Sigmoid colon (tissue), 7 donors: ENCODE data around the gene RARRES2. TPM values are rescaled to one million over a fixed set of nuclear protein-coding genes. Genes with fewer than 3 reads are reported as not detected.

ENCODE experiments used
- DNase-seq: peaks from one replicate; pipeline ENCODE4 v3.0.0-alpha.2; 2019
- H3K27ac ChIP-seq, 4 donors: fragments of 200-600 bp; sonication (generic); one replicate each; pipeline ENCODE4 v1.5.1; 2016 to 2019; ENCODE audit warnings: mild to moderate bottlenecking in 1 of 4
- H3K27me3 ChIP-seq, 3 donors: fragments of 200-600 bp; sonication (generic); one replicate each; pipeline ENCODE4 v1.5.1; 2019; ENCODE audit warnings: mild to moderate bottlenecking in 1 of 3
- H3K36me3 ChIP-seq, 4 donors: fragments of 200-600 bp; sonication (generic); one replicate each; pipeline ENCODE4 v1.5.1; 2016 to 2019
- H3K4me1 ChIP-seq, 4 donors: fragments of 200-600 bp; sonication (generic); one replicate each; pipeline ENCODE4 v1.5.1; 2017 to 2019
- H3K4me3 ChIP-seq, 4 donors: fragments of 200-600 bp; sonication (generic); one replicate each; pipeline ENCODE4 v1.5.1; 2017 to 2019; ENCODE audit warnings: mild to moderate bottlenecking in 2 of 4, moderate library complexity in 1 of 4
- H3K9me3 ChIP-seq, 4 donors: fragments of 200-600 bp in 3 of 4; sonication (generic) in 3 of 4; one replicate each; pipeline versions ENCODE4 v1.5.1 to v1.6.1; 2013 to 2019
- EP300 ChIP-seq, 4 donors: sonication (generic); formaldehyde crosslinking; IDR thresholded peaks; one replicate each; pipeline ENCODE4 v1.6.1; 2017; ENCODE audit warnings: antibody characterized with exemption in 4 of 4
- POLR2A ChIP-seq, 2 donors: fragments of 450-650 bp; IDR thresholded peaks; one replicate each; pipeline ENCODE4 v1.6.1; 2016; ENCODE audit warnings: antibody characterized with exemption in 2 of 2, mild to moderate bottlenecking in 2 of 2, moderate library complexity in 2 of 2
- POLR2AphosphoS5 ChIP-seq, 4 donors: sonication (generic); formaldehyde crosslinking; IDR thresholded peaks; one replicate each; pipeline ENCODE4 v1.6.1; 2017; ENCODE audit warnings: antibody characterized with exemption in 4 of 4
- WGBS, 2 donors: extraction: QIAGEN DNeasy Blood & Tissue Kit; methylation state at CpG; one replicate each; pipeline ENCODE4 v1.1.7; 2013; 5-methylcytosine and 5-hydroxymethylcytosine counted together
- intact Hi-C: fragments of 100-400 bp; cut with DNase I; formaldehyde crosslinking; loops from one replicate; pipeline ENCODE4 v1.15.1; 2023
- polyA plus RNA-seq, 3 donors: library from polyadenylated mRNA; stranded (reverse); fragments of 200-250 nt; gene quantifications; one replicate each; pipeline ENCODE4 v1.2.3, GENCODE V29; 2013
- total RNA-seq, 4 donors: library from RNA; depleted of rRNA; stranded (reverse); fragments of >200 nt; gene quantifications; one replicate each; pipeline ENCODE4 v1.1.0, GENCODE V29; 2016
- TF ChIP-seq, protein P1 (sequence below), 4 experiments: fragments of 450-650 bp in 3 of 4; fragments of 200-600 bp in 1 of 4; IDR thresholded peaks; one replicate each; pipeline ENCODE4 v1.5.1; 2016 to 2019; ENCODE audit warnings: antibody characterized with exemption in 4 of 4, mild to moderate bottlenecking in 3 of 4, moderate library complexity in 2 of 4
- donor health status: healthy with polysubstance abuse.
- donor health status: Bipolar disorder and iron deficiency.
- donor health status: healthy.

Gene RARRES2
- total and polyA plus RNA-seq, 7 donors = 28.9 to 447 (median 289) TPM

DNA sequence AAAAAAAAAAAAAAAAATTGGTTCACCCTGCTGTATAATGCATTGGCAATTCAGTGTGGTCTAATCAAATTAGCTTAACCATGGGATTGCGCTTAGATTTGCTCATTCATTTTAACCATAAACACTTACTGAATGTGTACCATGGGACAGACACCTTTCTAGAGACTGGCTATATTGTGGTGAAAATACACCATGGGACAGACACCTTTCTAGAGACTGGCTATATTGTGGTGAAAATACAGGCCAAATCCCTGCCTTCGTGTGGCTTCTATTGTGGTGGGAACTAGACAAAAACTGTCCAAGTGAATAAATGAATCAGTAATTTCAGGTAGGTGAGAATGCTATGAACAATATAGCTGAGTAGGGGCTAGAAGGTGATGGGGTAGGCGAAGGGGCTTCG is 17.0 kb upstream of the RARRES2 start:
- Histone ChIP-seq H3K4me3 (no peak overlapping the region), H3K36me3 (no peaks in the 10 kb centered on the region), H3K27me3 (no peaks in the 10 kb centered on the region), H3K27ac (no peak overlapping the region), H3K4me1 (peaks cover 0 to 62% (median 21%) of the 10 kb centered on the region in 4 donors), H3K9me3 (no peaks in the 10 kb centered on the region)
- DNase-seq = peak; percentile 0
- TF ChIP-seq EP300 (IDR thresholded peaks at IDR 0.05) (no peak), POLR2AphosphoS5 (IDR thresholded peaks at IDR 0.05) (no peak), POLR2A (IDR thresholded peaks at IDR 0.05) (no peak)
- TF ChIP-seq, protein P1, sequence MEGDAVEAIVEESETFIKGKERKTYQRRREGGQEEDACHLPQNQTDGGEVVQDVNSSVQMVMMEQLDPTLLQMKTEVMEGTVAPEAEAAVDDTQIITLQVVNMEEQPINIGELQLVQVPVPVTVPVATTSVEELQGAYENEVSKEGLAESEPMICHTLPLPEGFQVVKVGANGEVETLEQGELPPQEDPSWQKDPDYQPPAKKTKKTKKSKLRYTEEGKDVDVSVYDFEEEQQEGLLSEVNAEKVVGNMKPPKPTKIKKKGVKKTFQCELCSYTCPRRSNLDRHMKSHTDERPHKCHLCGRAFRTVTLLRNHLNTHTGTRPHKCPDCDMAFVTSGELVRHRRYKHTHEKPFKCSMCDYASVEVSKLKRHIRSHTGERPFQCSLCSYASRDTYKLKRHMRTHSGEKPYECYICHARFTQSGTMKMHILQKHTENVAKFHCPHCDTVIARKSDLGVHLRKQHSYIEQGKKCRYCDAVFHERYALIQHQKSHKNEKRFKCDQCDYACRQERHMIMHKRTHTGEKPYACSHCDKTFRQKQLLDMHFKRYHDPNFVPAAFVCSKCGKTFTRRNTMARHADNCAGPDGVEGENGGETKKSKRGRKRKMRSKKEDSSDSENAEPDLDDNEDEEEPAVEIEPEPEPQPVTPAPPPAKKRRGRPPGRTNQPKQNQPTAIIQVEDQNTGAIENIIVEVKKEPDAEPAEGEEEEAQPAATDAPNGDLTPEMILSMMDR (IDR thresholded peaks at IDR 0.05) = no peak
- intact Hi-C loops = no loop called here
- WGBS, 2 donors = 93 to 96% methylated on average over 4 of the region's 4 CpGs

DNA sequence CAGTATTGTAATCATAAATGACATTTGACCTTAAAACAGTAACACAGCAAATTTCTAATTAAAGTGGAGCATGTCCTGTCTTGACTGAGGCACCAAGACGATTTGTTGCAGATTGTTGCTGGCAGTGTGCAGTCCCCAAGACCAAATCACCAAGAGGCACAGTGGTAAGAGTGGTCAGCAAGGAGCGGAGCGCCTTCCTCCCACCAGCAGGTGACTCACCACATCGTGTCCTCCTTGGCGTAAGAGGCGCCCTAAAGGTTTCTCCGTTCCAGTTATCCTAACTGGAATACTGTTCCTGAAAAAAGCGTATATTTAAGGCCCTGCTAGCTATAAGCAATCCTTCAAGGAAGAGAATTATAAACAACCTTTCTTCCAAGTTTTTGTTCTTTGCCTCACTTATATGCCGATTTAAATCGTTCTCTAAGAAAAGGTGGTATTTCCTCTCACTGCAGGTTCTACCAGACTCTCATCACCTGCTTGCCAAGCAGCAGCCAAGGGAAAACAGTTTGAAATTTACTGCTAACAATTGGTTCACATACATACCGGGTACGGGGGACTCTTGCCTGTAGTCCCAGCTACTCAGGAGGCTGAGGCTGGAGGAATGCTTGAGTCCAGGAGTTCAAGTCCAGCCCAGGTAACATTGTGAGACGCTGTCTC is 16.5 kb upstream of the RARRES2 start:
- Histone ChIP-seq H3K9me3 (no peaks in the 10 kb centered on the region), H3K27me3 (no peaks in the 10 kb centered on the region), H3K27ac (peak overlapping the region in 1 of 4 donors; percentile 35), H3K36me3 (no peaks in the 10 kb centered on the region), H3K4me1 (peaks cover 0 to 62% (median 21%) of the 10 kb centered on the region in 4 donors), H3K4me3 (no peak overlapping the region)
- TF ChIP-seq EP300 (IDR thresholded peaks at IDR 0.05) (no peak), POLR2A (IDR thresholded peaks at IDR 0.05) (no peak), POLR2AphosphoS5 (IDR thresholded peaks at IDR 0.05) (no peak)
- TF ChIP-seq, protein P1 (IDR thresholded peaks at IDR 0.05) = no peak
- peak; percentile 35 for DNase-seq
- intact Hi-C loops = no loop called here
- 73 to 85% methylated on average over 13 of the region's 13 CpGs for WGBS, 2 donors

DNA sequence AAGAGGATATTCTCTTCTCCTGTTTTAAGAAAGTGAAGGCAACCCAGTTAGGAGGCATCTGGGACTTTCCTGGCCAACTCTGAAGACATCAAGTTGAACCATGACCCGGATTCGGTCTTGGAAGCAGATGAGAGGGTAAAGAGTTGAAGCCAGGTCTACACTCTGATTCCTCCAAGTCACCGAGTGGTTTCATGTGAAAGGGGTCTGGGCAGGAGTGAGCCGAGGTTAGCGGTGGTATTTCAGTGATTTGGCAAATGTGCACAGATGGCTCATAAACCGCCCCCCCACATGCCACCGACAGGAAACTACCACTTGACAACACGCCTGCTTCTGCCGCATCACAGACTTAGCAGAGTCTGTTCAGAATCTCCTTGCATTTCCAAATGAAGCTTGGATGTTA is 15.8 kb upstream of the RARRES2 start:
- no peak overlapping the region for H3K4me3 ChIP-seq
- H3K9me3 ChIP-seq = no peaks in the 10 kb centered on the region
- TF ChIP-seq POLR2A (IDR thresholded peaks at IDR 0.05) (no peak), EP300 (IDR thresholded peaks at IDR 0.05) (no peak), POLR2AphosphoS5 (IDR thresholded peaks at IDR 0.05) (no peak)
- TF ChIP-seq, protein P1 (IDR thresholded peaks at IDR 0.05) = no peak
- intact Hi-C loops = no loop called here
- peaks cover 0 to 55% (median 21%) of the 10 kb centered on the region in 4 donors for H3K4me1 ChIP-seq
- WGBS, 2 donors = 32 to 64% methylated on average over 9 of the region's 9 CpGs
- peak; percentile 51 for DNase-seq
- H3K27me3 ChIP-seq = no peaks in the 10 kb centered on the region
- H3K27ac ChIP-seq = peak overlapping the region in 1 of 4 donors; percentile 35
- no peaks in the 10 kb centered on the region for H3K36me3 ChIP-seq

DNA sequence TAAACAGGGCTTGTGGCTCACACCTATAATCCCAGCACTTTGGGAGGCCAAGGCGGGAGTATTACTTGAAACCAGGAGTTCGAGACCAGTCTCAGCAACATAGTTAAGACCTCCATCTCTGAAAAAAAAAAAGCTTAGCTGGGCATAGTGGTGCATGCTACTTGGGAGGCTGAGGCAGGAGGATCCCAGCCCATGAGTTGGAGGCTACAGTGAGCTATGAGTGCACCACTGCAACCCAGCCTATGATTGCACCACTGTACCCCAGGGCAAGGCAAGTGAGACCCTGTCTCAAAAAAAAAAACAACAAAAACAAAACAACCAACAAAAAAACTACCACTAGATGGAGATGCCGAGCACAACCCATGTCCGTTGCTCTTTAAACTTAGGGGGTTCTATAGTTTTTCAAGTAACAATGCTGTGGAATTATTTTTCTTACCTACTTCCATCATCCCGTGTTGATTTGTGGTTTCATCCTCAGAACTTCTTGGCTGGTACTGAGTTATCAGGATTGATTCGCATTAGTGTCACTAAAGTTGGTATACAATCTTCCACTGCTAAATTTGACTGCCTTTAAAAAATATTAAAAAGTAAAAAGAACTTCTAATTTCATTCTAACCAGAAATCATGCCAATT is 15.0 kb upstream of the RARRES2 start:
- H3K4me3 ChIP-seq = no peak overlapping the region
- DNase-seq = peak; percentile 46
- intact Hi-C loops = no loop called here
- no peaks in the 10 kb centered on the region for H3K27me3 ChIP-seq
- TF ChIP-seq POLR2A (IDR thresholded peaks at IDR 0.05) (no peak), EP300 (IDR thresholded peaks at IDR 0.05) (no peak), POLR2AphosphoS5 (IDR thresholded peaks at IDR 0.05) (no peak)
- TF ChIP-seq, protein P1 (IDR thresholded peaks at IDR 0.05) = peak; percentile 19 to 50 (median 24)
- peak overlapping the region in 3 of 4 donors; percentile 48 to 74 (median 55) for H3K27ac ChIP-seq
- H3K36me3 ChIP-seq = no peaks in the 10 kb centered on the region
- 21 to 37% methylated on average over 6 of the region's 6 CpGs for WGBS, 2 donors
- no peaks in the 10 kb centered on the region for H3K9me3 ChIP-seq
- peaks cover 0 to 47% (median 14%) of the 10 kb centered on the region in 4 donors for H3K4me1 ChIP-seq
